ENCODE results near the gene BRICD5.

DNA sequence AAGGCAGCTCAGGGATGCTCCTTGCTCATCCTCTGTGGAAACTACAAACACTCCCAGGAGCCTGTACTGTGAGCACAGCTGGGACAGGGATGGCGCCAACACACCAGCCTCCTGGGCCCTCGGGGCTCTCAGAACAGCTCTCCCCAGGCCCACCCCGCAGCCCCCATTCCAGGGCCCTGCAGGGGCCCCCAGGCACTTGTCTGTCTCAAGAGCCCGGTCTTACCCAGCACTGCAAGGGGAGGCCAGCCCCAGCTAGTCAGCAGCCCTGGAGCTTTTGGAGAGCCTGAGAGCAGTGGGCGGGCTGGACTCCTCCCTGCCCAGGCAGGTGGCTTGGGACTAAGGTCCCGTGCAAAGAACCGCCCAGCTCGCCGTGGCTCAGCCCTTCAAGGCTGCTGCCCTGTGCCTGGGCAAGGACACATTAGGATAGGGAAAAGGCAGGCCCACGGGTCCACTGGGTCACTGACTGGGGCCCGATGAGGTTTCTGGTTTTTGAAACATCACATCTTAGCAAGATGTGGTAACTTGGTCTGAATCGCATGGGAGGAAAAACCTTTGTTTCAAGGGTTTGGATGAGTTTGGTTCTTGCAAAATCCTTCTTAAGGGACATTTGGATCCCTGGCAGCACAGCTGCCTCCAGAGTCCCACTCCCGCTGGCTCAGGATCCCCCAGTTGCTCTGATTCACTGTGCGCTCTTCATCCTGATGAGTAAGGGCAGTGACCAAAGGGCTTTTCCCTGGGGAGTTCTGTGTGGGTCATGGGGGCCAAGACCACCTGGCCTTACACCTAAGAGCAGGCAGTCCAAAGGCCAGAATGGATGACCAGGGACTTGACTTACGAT lies 28.4 kb upstream of the BRICD5 start:
- TF ChIP-seq CTCF (IDR thresholded peaks at IDR 0.05; ENCODE audit: borderline replicate concordance, extremely low read depth, low read length, poor library complexity, severe bottlenecking) (no peak), EZH2 (IDR thresholded peaks at IDR 0.05; ENCODE audit: borderline replicate concordance, low read depth, low read length, severe bottlenecking) (no peak)
